ENCODE results near the gene GYG2.

- TF ChIP-seq CTCF (IDR thresholded peaks at IDR 0.05) (no peak), POLR2A (IDR thresholded peaks at IDR 0.05) (no peak), POLR2AphosphoS5 (IDR thresholded peaks at IDR 0.05) (no peak)
Measured at GRCh38 chrX:2928191-2928582, 99.5 kb downstream of the GYG2 start.

Data from breast epithelium (tissue), 3 donors.